Stimulated activated naive B cell treated with anti-CD40 and anti-IgM and Interleukin-4, amounts not matched to agents 10 μg/mL and 1 μg/mL and 100 μg/mL, for 72 hours (primary cell): Measurements from ENCODE around the gene PGPEP1.
"Not testable (repeated sequence)": the region's sequence is repeated elsewhere in the genome, so short reads cannot be mapped to it uniquely, and the experiment has no call there.

Source experiments
- ATAC-seq, 2 donors: fragments of 150-1000 bp; cut with Tn5 transposase; replicated peaks; 2 replicates each; pipeline ENCODE4 v1.10.0; 2021; ENCODE audit warnings: moderate library complexity in 1 of 2
- DNase-seq: peaks from one replicate; pipeline ENCODE4 v3.0.0; 2021
- H3K27ac Mint-ChIP-seq: one replicate; pipeline ENCODE4 v1.8.0; 2022; ENCODE audit warnings: mild to moderate bottlenecking, mixed read lengths
- H3K27me3 Mint-ChIP-seq, 2 donors: one replicate each; pipeline ENCODE4 v1.8.0; 2022; ENCODE audit warnings: mixed read lengths in 2 of 2
- H3K36me3 Mint-ChIP-seq, 2 donors: one replicate each; pipeline ENCODE4 v1.8.0; 2022; ENCODE audit warnings: mixed read lengths in 2 of 2, mild to moderate bottlenecking in 1 of 2
- H3K4me1 Mint-ChIP-seq, 2 donors: one replicate each; pipeline ENCODE4 v1.8.0; 2022; ENCODE audit warnings: mixed read lengths in 2 of 2, mild to moderate bottlenecking in 1 of 2
- H3K4me3 Mint-ChIP-seq, 2 donors: one replicate each; pipeline ENCODE4 v1.8.0; 2022; ENCODE audit warnings: mild to moderate bottlenecking in 2 of 2, mixed read lengths in 2 of 2, moderate library complexity in 1 of 2
- H3K9me3 Mint-ChIP-seq, 2 donors: one replicate each; pipeline ENCODE4 v1.8.0; 2022; ENCODE audit warnings: mixed read lengths in 2 of 2, mild to moderate bottlenecking in 1 of 2

PGPEP1 gene

DNA sequence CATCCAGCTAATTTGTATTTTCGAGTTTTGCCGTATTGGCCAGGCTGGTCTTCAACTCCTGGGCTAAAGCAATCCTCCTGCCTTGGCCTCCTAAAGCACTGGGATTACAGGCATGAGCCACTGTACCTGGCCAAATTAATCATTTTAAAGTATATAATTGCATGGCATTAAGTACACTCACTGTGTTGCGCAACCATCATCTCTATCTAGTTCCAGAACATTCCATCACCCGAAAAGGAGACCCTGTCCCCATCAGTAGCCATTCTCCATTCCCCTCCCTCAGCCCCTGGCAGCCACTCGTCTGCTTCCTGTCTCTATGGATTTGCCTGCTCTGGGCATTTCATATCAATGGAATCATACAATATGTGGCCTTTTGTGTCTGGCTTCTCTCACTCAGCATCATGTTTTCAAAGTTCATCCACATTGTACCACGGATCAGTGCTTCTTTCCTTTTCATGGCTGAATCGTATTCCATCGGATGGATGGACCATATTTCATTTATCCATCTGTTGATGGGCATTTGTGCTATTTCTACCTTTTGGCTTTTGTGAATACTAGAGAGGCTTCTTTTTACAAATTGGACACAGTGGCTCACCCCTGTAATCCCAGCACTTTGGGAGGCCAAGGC, 13.1 kb downstream of the PGPEP1 start:
- H3K27ac Mint-ChIP-seq: no peak overlapping the region
- no peaks in the 10 kb centered on the region for H3K27me3 Mint-ChIP-seq
- peaks cover 28 to 33% of the 10 kb centered on the region in 2 donors for H3K36me3 Mint-ChIP-seq
- ATAC-seq (no peak), DNase-seq (no peak)
- peaks cover 0 to 4% of the 10 kb centered on the region in 2 donors for H3K4me1 Mint-ChIP-seq
- H3K4me3 Mint-ChIP-seq: no peak overlapping the region
- no peaks in the 10 kb centered on the region for H3K9me3 Mint-ChIP-seq

DNA sequence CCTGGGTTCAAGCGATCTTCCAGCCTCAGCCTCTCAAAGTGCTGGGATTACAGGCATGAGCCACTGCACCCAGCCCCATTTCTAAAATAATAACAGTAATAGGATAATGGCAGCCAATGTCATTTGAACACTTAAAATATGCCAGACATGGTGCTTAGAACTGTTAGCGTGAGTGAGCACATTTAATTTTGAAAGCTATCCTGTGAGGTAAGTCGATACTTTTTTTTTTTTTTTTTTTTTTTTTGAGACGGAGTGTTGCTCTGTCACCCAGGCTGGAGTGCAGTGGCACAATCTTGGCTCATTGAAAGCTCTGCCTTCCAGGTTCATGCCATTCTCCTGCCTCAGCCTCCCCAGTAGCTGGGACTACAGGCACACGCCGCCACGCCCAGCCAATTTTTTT, 14.3 kb downstream of the PGPEP1 start:
- H3K36me3 Mint-ChIP-seq: peaks cover 36 to 44% of the 10 kb centered on the region in 2 donors
- not testable (repeated sequence) for H3K4me3 Mint-ChIP-seq, DNase-seq, H3K9me3 Mint-ChIP-seq, H3K4me1 Mint-ChIP-seq, ATAC-seq, H3K27me3 Mint-ChIP-seq, H3K27ac Mint-ChIP-seq

DNA sequence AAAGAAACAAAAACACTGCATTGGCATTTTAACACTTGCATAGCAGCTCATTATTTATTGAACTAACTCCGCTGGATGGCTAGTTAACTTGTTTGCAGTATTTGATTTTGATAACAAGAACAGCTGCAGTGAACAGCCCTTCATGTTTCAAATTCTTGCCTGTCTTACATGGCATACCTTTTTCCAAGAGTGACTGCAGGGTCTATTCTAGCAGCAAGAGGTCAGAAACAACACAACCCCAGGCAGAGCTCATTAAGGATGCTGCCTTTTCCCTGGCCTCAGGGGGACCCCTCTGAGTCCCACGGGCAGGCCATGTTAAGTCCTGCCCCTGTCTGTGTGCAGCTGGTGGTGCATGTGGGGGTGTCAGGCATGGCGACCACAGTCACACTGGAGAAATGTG, 16.6 kb downstream of the PGPEP1 start:
- Mint-ChIP-seq H3K36me3 (peaks cover 44 to 49% of the 10 kb centered on the region in 2 donors), H3K27me3 (no peaks in the 10 kb centered on the region), H3K4me3 (no peak overlapping the region), H3K27ac (no peak overlapping the region), H3K9me3 (no peaks in the 10 kb centered on the region), H3K4me1 (peaks cover 0 to 2% of the 10 kb centered on the region in 2 donors)
- DNase-seq (no peak), ATAC-seq (no peak)

DNA sequence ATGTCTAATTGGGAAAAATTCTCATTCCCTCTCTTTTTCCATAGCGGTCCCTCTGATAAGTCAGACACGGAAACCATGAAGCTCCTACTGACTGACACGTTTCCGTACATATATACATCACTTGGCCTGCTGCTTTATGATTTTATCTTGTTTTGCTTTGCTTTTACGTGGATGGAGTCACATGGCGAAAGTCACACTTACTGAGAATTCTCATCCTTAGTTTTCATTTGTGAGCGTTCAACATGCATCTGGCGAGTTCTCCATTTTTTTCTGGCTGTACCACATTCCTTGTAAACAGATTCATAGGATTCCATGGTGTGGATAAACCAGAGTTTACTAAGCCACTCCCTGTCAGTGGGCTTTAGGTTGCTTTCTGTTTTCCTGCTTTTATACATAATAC, 21.2 kb downstream of the PGPEP1 start:
- H3K36me3 Mint-ChIP-seq: peaks cover 58 to 65% of the 10 kb centered on the region in 2 donors

DNA sequence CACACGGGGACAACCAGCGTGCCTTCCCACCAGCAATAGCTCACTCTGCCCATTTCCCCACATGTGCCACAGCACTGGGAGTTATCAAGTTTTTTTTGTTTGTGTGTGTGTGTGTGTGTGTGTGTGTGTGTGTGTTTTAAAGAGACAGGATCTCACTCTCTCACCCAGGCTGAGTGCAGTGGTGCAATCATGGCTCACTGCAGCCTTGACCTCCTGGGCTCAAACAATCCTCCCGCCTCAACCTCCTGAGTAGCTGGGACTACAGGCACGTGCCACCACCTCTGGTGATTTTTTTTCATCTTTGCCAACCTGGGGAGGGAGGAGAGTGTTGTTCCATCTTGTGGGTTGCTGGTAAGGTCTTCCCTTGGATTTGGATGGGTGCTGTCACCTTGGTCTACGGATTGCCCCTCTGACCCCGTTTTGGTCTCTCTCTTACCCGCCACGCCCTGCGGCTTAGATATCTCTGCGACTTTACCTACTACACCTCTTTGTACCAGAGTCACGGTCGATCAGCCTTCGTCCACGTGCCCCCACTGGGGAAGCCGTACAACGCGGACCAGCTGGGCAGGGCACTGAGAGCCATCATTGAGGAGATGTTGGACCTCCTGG, 22.6 kb downstream of the PGPEP1 start:
- Mint-ChIP-seq H3K4me1 (peaks cover 0 to 6% of the 10 kb centered on the region in 2 donors), H3K9me3 (no peaks in the 10 kb centered on the region), H3K4me3 (no peak overlapping the region), H3K27ac (no peak overlapping the region), H3K27me3 (no peaks in the 10 kb centered on the region), H3K36me3 (peaks cover 53 to 58% of the 10 kb centered on the region in 2 donors)
- no peak for ATAC-seq
- DNase-seq: no peak

More for the DNA sequence above, 21.2 kb downstream of the PGPEP1 start:
- ATAC-seq: no peak
- H3K4me1 Mint-ChIP-seq: peaks cover 0 to 7% of the 10 kb centered on the region in 2 donors
- no peak for DNase-seq
- no peak overlapping the region for H3K4me3 Mint-ChIP-seq
- H3K9me3 Mint-ChIP-seq: no peaks in the 10 kb centered on the region
- no peaks in the 10 kb centered on the region for H3K27me3 Mint-ChIP-seq
- H3K27ac Mint-ChIP-seq: no peak overlapping the region

DNA sequence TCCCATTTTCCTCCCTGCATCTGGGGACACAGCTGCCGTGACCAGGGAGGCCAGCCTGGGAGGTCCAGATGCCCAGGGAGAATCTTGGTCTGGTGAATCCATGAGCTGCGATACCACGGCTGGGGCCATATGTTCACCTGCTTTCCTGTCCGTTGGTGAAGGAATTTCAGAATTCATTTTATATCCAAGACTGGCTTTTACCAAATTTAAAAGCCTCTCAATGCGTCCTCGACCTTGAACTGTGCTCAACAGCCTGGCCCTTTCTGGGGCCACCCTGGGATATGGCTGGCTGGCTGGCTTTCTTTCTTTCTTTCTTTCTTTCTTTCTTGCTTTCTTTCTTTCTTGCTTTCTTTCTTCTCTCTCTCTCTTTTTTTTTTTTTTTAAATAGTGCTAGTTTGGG, 23.4 kb downstream of the PGPEP1 start:
- H3K36me3 Mint-ChIP-seq: peaks cover 49 to 53% of the 10 kb centered on the region in 2 donors

DNA sequence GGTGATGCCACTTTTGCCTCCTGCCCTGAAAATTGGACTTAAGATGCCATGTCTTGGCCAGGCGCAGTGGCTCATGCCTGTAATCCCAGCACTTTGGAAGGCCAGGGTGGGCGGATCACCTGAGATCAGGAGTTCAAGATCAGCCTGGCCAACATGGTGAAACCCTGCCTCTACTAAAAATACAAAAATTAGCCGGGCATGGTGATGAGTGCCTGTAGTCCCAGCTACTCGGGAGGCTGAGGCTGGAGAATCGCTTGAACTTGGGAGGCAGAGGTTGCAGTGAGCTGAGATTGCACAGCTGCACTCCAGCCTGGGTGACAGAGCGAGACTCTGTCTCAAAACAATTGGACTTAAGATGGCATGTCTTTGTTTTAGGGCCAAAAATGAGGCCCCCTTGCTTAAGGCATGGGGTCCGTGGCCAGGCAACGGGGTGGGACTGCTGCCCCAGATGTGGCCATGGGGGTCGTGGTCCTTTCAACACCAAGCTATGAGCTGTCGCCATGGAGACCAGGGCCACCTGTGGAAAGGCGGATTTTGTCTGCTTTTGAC, 24.0 kb downstream of the PGPEP1 start:
- H3K27me3 Mint-ChIP-seq, H3K9me3 Mint-ChIP-seq, ATAC-seq, H3K4me1 Mint-ChIP-seq, H3K4me3 Mint-ChIP-seq, DNase-seq, H3K27ac Mint-ChIP-seq: not testable (repeated sequence)
- peaks cover 46 to 49% of the 10 kb centered on the region in 2 donors for H3K36me3 Mint-ChIP-seq

More for the DNA sequence above, 23.4 kb downstream of the PGPEP1 start:
- no peak overlapping the region for H3K27ac Mint-ChIP-seq
- peaks cover 0 to 6% of the 10 kb centered on the region in 2 donors for H3K4me1 Mint-ChIP-seq
- no peak overlapping the region for H3K4me3 Mint-ChIP-seq
- H3K27me3 Mint-ChIP-seq: no peaks in the 10 kb centered on the region
- H3K9me3 Mint-ChIP-seq: no peaks in the 10 kb centered on the region
- ATAC-seq (no peak), DNase-seq (no peak)

DNA sequence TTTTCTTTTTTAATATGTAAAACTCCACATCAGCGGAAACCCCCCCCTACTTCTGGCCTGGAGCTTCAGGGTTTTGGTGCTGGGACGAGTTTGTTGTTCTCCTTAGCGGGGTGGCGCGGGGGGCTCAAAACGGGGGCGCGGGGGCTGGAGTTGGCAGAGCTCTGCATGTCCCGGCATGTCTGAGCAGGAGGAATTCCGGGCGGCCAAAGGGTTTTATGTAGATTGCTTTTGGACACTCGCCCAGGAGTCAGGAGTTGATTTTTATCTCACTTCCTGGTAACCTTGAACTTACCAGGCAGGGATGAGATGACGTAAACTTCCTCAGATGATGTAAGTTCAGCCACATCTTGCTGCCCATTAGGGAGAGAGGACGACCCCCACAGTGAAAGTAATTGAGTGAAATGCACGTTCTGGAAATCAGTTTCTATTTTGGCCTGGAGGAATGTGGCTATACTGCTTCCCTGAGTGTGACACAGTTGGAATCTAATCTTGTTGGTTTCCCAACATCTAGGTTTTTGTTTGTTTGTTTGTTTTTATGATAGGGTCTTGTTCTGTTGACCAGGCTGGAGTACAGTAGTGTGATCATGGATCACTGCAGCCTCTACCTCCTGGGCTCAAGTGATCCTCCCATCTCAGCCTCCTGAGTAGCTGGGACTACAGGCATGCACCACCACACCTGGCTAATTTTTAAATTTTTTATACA, 24.6 kb downstream of the PGPEP1 start:
- Mint-ChIP-seq H3K9me3 (no peaks in the 10 kb centered on the region), H3K4me1 (peaks cover 0 to 6% of the 10 kb centered on the region in 2 donors), H3K27ac (peak overlapping the region; percentile 49), H3K27me3 (no peaks in the 10 kb centered on the region), H3K4me3 (no peak overlapping the region), H3K36me3 (peaks cover 40 to 42% of the 10 kb centered on the region in 2 donors)
- no peak for DNase-seq
- ATAC-seq: peak in 1 of 2 donors; percentile 23

DNA sequence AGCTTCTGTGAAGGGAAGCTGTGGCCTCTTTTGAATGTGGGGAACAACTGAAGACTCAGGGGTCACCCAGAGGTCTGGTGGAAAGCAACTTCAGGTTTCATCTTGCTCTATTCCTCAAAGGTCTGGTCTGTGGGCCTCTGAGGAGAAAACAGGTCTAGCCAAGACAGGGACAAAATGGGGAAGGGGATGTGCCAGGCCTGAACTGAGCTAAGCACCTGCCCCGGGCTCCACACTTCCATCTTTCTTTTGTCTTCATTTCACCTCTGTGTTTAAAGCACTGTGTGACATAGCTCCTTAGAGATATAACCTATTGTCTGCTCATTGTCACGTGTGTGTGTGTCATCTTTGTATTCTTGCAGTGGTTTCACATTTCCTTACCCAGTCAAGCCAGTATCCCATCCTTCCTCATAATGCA, 25.6 kb downstream of the PGPEP1 start:
- H3K27me3 Mint-ChIP-seq: no peaks in the 10 kb centered on the region
- H3K36me3 Mint-ChIP-seq: peaks cover 39 to 41% of the 10 kb centered on the region in 2 donors
- no peaks in the 10 kb centered on the region for H3K9me3 Mint-ChIP-seq
- DNase-seq (no peak), ATAC-seq (no peak)
- H3K4me3 Mint-ChIP-seq: no peak overlapping the region
- peaks cover 0 to 6% of the 10 kb centered on the region in 2 donors for H3K4me1 Mint-ChIP-seq
- no peak overlapping the region for H3K27ac Mint-ChIP-seq

DNA sequence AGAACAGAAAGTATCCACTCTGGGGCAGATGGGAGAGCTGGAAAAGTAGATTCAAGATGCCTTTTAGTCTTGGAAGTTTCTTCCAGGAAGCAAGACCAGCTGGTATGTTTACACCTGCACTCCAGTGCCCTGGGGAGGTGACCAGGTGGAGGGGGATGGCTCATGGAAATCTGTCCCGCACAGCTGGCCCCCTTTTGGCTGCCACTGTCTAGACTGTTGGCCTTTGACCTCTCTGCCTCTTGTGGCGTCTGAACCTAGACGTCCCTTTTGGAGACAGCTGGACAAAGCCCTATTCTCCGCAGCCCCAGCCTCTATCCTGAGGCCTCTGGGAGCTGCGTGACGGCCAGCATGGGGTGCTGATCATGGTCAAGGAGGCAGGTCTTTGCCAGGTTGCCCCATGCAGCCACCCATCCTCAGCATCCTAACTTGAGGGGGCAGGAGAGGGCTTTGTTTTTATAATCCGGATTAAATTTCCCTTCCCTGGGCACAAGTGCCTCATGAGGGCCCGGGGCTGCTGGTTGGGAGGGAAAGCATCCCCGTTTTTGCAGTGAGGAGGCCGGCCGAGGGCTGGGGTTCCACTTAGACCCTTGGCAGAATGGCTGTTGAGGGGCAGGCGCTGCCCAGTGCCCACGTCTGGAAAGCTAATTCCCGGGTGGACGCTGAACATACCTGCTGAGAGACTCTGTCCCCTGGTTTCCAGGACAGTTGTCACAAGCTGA, 28.3 kb downstream of the PGPEP1 start:
- DNase-seq (no peak), ATAC-seq (no peak)
- peaks cover 25 to 26% of the 10 kb centered on the region in 2 donors for H3K36me3 Mint-ChIP-seq
- H3K4me1 Mint-ChIP-seq: peaks cover 5 to 9% of the 10 kb centered on the region in 2 donors
- no peak overlapping the region for H3K4me3 Mint-ChIP-seq
- no peak overlapping the region for H3K27ac Mint-ChIP-seq
- no peaks in the 10 kb centered on the region for H3K9me3 Mint-ChIP-seq
- H3K27me3 Mint-ChIP-seq: no peaks in the 10 kb centered on the region

DNA sequence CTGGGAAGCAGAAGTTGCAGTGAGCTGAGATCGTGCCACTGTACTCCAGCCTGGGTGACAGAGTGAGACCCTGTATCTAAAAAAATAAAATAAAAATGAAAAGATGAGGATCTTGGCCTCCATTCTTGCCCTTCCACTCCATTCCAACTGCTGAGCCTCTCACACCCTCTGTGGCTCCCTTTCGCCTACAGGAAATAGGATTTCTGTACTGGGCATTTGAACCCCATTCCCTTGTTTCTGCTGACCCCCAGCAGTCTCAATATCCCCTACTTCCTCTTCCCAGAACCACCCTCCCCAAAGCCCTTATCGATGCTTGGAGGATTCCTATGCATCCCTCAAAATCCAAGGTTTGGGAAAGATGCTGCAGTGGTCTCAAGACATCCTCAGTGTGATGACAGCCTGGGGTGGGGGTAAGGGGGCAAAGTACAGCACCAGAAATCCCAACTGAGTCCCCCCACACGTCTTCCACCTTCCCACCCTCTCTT, 33.1 kb downstream of the PGPEP1 start:
- DNase-seq (no peak), ATAC-seq (no peak)
- H3K4me3 Mint-ChIP-seq: peak overlapping the region; percentile 33 to 45
- peaks cover 0 to 8% of the 10 kb centered on the region in 2 donors for H3K27me3 Mint-ChIP-seq
- H3K9me3 Mint-ChIP-seq: no peaks in the 10 kb centered on the region
- H3K27ac Mint-ChIP-seq: peak overlapping the region; percentile 83
- H3K4me1 Mint-ChIP-seq: peaks cover 12 to 27% of the 10 kb centered on the region in 2 donors
- H3K36me3 Mint-ChIP-seq: no peaks in the 10 kb centered on the region

DNA sequence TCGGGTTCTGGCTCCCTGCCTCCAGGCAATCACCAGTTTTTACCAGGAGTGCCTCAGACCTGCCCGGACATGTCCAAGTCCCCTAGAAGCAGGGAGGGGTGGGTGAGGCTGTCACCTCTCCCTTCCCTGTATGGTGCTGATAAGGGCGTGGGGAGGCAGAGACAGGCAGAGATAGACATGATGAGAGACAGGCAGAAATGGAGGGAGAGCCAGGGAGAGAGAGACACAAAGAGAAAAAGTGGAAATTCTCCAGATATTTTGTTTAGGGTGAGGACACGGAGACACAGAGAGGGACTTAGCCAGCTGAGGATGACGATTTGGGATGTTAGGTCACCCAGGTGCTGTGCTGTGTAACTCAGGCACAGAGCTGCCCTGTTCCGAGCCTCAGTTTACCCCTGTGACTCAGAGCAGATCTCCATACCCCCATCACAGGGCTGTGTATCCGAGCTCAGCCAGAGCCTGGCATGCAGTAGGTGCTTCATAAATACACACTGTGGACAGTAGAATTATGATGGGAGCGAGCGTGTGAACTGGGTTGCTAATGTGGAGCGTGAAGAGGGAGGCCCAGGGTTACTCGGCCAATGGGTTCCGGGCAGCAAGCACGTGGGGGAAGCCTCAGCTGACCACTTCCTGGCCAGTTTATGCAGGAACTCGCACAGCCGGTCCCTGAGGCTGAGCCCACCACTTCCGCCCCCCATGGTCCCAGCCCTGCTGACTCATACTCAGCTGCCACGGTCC, 33.7 kb downstream of the PGPEP1 start:
- Mint-ChIP-seq H3K27ac (peak overlapping the region; percentile 83), H3K4me3 (peak overlapping the region; percentile 33 to 45), H3K4me1 (peaks cover 12 to 27% of the 10 kb centered on the region in 2 donors), H3K36me3 (no peaks in the 10 kb centered on the region), H3K9me3 (no peaks in the 10 kb centered on the region), H3K27me3 (peaks cover 0 to 8% of the 10 kb centered on the region in 2 donors)
- ATAC-seq (peak; percentile 95 to 97), DNase-seq (peak; percentile 81)

DNA sequence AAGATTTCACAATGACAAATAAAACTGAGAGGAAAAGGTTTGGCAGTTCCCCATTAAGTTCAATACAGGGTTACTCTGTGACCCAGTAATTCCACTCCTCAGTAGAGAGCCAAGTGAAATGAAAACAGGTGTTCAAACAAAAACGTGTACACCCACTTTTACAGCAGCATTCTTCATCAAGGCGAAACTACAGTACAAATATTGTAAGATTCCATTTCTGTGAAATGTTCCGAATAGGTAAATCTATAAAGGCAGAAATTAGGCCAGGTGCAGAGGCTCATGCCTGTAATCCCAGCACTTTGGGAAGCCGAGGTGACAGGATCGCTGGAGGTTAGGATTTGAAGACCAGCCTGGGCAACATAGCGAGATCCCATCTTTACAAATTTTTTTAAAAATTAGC, 36.6 kb downstream of the PGPEP1 start:
- Mint-ChIP-seq H3K4me3 (no peak overlapping the region), H3K4me1 (peaks cover 12 to 27% of the 10 kb centered on the region in 2 donors), H3K36me3 (no peaks in the 10 kb centered on the region), H3K27ac (no peak overlapping the region), H3K27me3 (peaks cover 9 to 26% of the 10 kb centered on the region in 2 donors), H3K9me3 (no peaks in the 10 kb centered on the region)
- ATAC-seq (no peak), DNase-seq (no peak)
